ENCODE results near the gene ARL15. TPM values are rescaled to one million over a fixed set of nuclear protein-coding genes. Genes with fewer than 3 reads are reported as not detected.
A peak's percentile ranks its signal among the peaks of the same experiment; 100 is the strongest.

Gene ARL15
- total and polyA plus RNA-seq, 9 of the 15 experiments (the other 6 are each of a cell fraction or from before 2014, with no cell fraction given): 18.5 to 80.4 (median 57.0) TPM

- peak; percentile 99 for TF ChIP-seq ZBTB40 (IDR thresholded peaks at IDR 0.05)
- TF ChIP-seq ZBTB40 (CRISPR knock-in tag; IDR thresholded peaks at IDR 0.05): peak; percentile 99
- TF ChIP-seq POU5F1 (IDR thresholded peaks at IDR 0.05; ENCODE audit: borderline replicate concordance, low read depth, low read length, partially characterized antibody): no peak
- no peak for TF ChIP-seq ZNF121 (CRISPR knock-in tag; conservative IDR thresholded peaks at IDR 0.05)
- no peak for TF ChIP-seq CGGBP1 (CRISPR knock-in tag; IDR thresholded peaks at IDR 0.05)
- no peak for TF ChIP-seq E2F1 (CRISPR knock-in tag; IDR thresholded peaks at IDR 0.05)
- TF ChIP-seq ELK1 (CRISPR knock-in tag; IDR thresholded peaks at IDR 0.05): no peak
- TF ChIP-seq ZNF57 (CRISPR knock-in tag; IDR thresholded peaks at IDR 0.05): no peak
- TF ChIP-seq MYC (IDR thresholded peaks at IDR 0.05; ENCODE audit: low read depth, low read length): no peak
- no peak for TF ChIP-seq MYC (CRISPR knock-in tag; IDR thresholded peaks at IDR 0.05; ENCODE audit: borderline replicate concordance, low read depth)
- no peak for TF ChIP-seq MECOM (CRISPR knock-in tag; IDR thresholded peaks at IDR 0.05)
- no peak for TF ChIP-seq ZNF583 (CRISPR knock-in tag; IDR thresholded peaks at IDR 0.05)
- no peak for TF ChIP-seq RFX7 (CRISPR knock-in tag; IDR thresholded peaks at IDR 0.05)
- no peak for TF ChIP-seq FOXO4 (CRISPR knock-in tag; IDR thresholded peaks at IDR 0.05)
- TF ChIP-seq THRAP3 (IDR thresholded peaks at IDR 0.05; ENCODE audit: borderline replicate concordance): no peak
- no peak for TF ChIP-seq POLR3G (IDR thresholded peaks at IDR 0.05; ENCODE audit: extremely low read depth, insufficient read length, insufficient replicate concordance)
Measured at GRCh38 chr5:54294097-54294667, 16.2 kb downstream of the ARL15 start (continued).

Data from K562 (cell line).